Mucosa of descending colon (tissue), 3 donors: ENCODE measurements around the gene FGF5. TPM values are rescaled to one million over a fixed set of nuclear protein-coding genes. Genes with fewer than 3 reads are reported as not detected.
A peak's percentile ranks its signal among the peaks of the same experiment; 100 is the strongest.

Source experiments
- ATAC-seq: fragments of 200-7000 bp; cut with Tn5 transposase; one replicate; pipeline ENCODE4 v1.9.1; 2020; ENCODE audit warnings: mild to moderate bottlenecking, moderate library complexity
- DNase-seq, 3 donors: peaks; one replicate each; pipeline ENCODE4 v3.0.0-alpha.2; 2020
- H3K36me3 ChIP-seq: fragments of 200-600 bp; one replicate; pipeline ENCODE4 v1.8.0; 2021; ENCODE audit warnings: low read depth, mild to moderate bottlenecking
- H3K4me1 ChIP-seq: fragments of 200-600 bp; one replicate; pipeline ENCODE4 v1.8.0; 2021; ENCODE audit warnings: low read depth, mild to moderate bottlenecking
- H3K4me3 ChIP-seq: fragments of 200-600 bp; one replicate; pipeline ENCODE4 v1.8.0; 2021; ENCODE audit warnings: mild to moderate bottlenecking
- H3K9me3 ChIP-seq: fragments of 200-600 bp; one replicate; pipeline ENCODE4 v1.8.0; 2021; ENCODE audit warnings: mild to moderate bottlenecking
- CTCF ChIP-seq: fragments of 200-600 bp; IDR thresholded peaks from one replicate; pipeline ENCODE4 v1.8.0; 2022; ENCODE audit warnings: antibody characterized with exemption, mild to moderate bottlenecking
- intact Hi-C, 2 donors: fragments of 100-400 bp; cut with DNase I in 1 of 2; cut with micrococcal nuclease in 1 of 2; formaldehyde crosslinking; loops; one replicate each; pipeline versions ENCODE4 v1.11.0 to v1.11.1; 2022; cut with DNase I, micrococcal nuclease
- total RNA-seq, 3 donors: library from RNA; stranded (reverse); fragmentation: NEBNext Ultra II Directional in 2 of 3; extraction: Animal tissue kit (Norgen Biotek cat#: 25700) in 2 of 3; gene quantifications; one replicate each; pipeline versions ENCODE4 v1.2.1 to v1.2.4, GENCODE V29; 2021 to 2023
- donor health status: DM: no; HTN: no; CAD: no; lungs with moderate emphysema.
- donor health status: DM: no; HTN: no; CAD: no.
- donor health status: DM: no; HTN: yes; CAD: no.

FGF5 gene
- total RNA-seq, 3 donors from 2014 or later: 0.05 to 1.1 TPM; not detected in 1

GRCh38 chr4:80335554-80336358, 69.3 kb downstream of the FGF5 start, which contains the start of gene CFAP299:
CFAP299 (plus strand) TSS chr4:80335730.
- H3K9me3 ChIP-seq: no peaks in the 10 kb centered on the region
- H3K36me3 ChIP-seq: no peaks in the 10 kb centered on the region
- intact Hi-C loops: no loop called here
- DNase-seq (peak; percentile 86 to 94 (median 88)), ATAC-seq (peak; percentile 99)
- peak; percentile 8 for TF ChIP-seq CTCF
- peak within 1 kb of the TSS; percentile 21 for H3K4me3 ChIP-seq
- no peaks in the 10 kb centered on the region for H3K4me1 ChIP-seq

GRCh38 chr4:80336582-80336981, 70.1 kb downstream of the FGF5 start:
- intact Hi-C loops: no loop called here
- DNase-seq (peak in 1 of 3 donors; percentile 27), ATAC-seq (peak; percentile 57)
- H3K4me3 ChIP-seq: no peak overlapping the region
- no peaks in the 10 kb centered on the region for H3K4me1 ChIP-seq
- no peaks in the 10 kb centered on the region for H3K9me3 ChIP-seq
- no peaks in the 10 kb centered on the region for H3K36me3 ChIP-seq
- TF ChIP-seq CTCF: no peak

GRCh38 chr4:80340036-80340435, 73.6 kb downstream of the FGF5 start:
- no peak for TF ChIP-seq CTCF
- peaks cover 7% of the 10 kb centered on the region for H3K9me3 ChIP-seq
- intact Hi-C loops: no loop called here
- no peaks in the 10 kb centered on the region for H3K36me3 ChIP-seq
- no peak for ATAC-seq
- DNase-seq: no peak
- no peaks in the 10 kb centered on the region for H3K4me1 ChIP-seq
- H3K4me3 ChIP-seq: no peak overlapping the region

Other genes starting within 250 kb of the FGF5 start
- 100 to 1,000 TPM in 2 of 3 donors, 10 to 100 TPM in 1; 83.2 to 276 (median 120) TPM for gene ANTXR2, start 193.4 kb upstream of the FGF5 start, total RNA-seq
- 10 to 100 TPM in 1 of 3 donors, 1 to 10 TPM in 1, under 1 TPM in 1; 0.41 to 10.1 (median 2.9) TPM for gene PRDM8, start 69.2 kb upstream of the FGF5 start, total RNA-seq
- not detected for gene CFAP299, start 69.1 kb downstream of the FGF5 start, total RNA-seq